ENCODE results near the gene TXN2.
A peak's percentile ranks its signal among the peaks of the same experiment; 100 is the strongest.

TXN2 gene

GRCh38 chr22:36506637-36507517, 25.4 kb upstream of the TXN2 start, which contains the start of gene FOXRED2:
FOXRED2 (minus strand) TSS chr22:36507040; CDS start chr22:36506422, 618 bp downstream.
- no peaks in the 10 kb centered on the region for H3K9me3 Mint-ChIP-seq
- ATAC-seq (ENCODE audit: low read depth) (peak; percentile 98), DNase-seq (ENCODE audit: low spot score in 2 of 2) (peak; percentile 89 to 90)
- H3K27me3 Mint-ChIP-seq = no peaks in the 10 kb centered on the region
- H3K36me3 Mint-ChIP-seq = peaks cover 9% of the 10 kb centered on the region
- peak within 1 kb of the TSS; percentile 76 for H3K4me3 Mint-ChIP-seq
- peaks cover 6% of the 10 kb centered on the region for H3K4me1 Mint-ChIP-seq
- H3K27ac Mint-ChIP-seq = no peak within 1 kb of the TSS

DNA sequence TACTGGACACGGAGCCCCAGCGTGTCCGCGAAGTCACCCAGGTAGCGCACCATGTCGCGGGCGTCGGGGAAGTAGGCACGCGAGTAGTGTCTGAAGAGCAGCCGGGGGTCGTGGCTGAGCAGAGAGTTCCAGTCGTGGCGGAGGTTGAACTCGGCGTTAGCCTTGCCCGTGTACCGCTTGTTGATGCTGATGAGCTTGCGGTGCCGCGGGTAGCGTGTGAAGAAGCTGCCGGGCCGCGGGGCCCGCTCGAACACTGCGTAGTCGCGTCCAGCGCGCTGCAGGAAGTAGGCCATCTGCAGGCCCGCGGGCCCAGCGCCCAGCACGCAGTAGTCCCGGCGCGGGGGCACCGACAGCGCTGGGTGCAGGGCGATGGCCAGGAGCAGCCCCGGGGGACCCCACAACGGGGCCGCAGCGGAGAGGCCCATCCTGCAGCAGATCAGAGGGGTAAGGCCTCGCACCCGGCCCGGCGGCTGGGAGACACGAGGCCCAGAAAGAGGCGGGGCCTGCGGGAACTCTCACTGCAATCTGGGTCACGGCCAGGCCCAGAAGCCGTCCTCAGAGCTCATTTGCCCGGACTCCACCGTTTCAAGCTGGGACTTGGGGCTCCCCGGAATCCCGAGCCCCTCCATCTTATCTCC, 24.7 kb upstream of the TXN2 start:
- H3K4me3 Mint-ChIP-seq = peak overlapping the region; percentile 29
- H3K27me3 Mint-ChIP-seq = no peaks in the 10 kb centered on the region

GRCh38 chr22:36497910-36498665, 16.6 kb upstream of the TXN2 start:
- Mint-ChIP-seq H3K4me1 (peaks cover 8% of the 10 kb centered on the region), H3K4me3 (no peak overlapping the region), H3K9me3 (no peaks in the 10 kb centered on the region), H3K27ac (no peak overlapping the region), H3K36me3 (no peaks in the 10 kb centered on the region), H3K27me3 (no peaks in the 10 kb centered on the region)
- DNase-seq (ENCODE audit: low spot score in 2 of 2) (no peak), ATAC-seq (ENCODE audit: low read depth) (no peak)

More for the DNA sequence above, 24.7 kb upstream of the TXN2 start:
- no peak for DNase-seq (ENCODE audit: low spot score in 2 of 2)
- Mint-ChIP-seq H3K36me3 (peaks cover 3% of the 10 kb centered on the region), H3K4me1 (peaks cover 4% of the 10 kb centered on the region), H3K27ac (no peak overlapping the region), H3K9me3 (no peaks in the 10 kb centered on the region)
- no peak for ATAC-seq (ENCODE audit: low read depth)

GRCh38 chr22:36493690-36494110, 12.3 kb upstream of the TXN2 start:
- no peaks in the 10 kb centered on the region for H3K27me3 Mint-ChIP-seq

DNA sequence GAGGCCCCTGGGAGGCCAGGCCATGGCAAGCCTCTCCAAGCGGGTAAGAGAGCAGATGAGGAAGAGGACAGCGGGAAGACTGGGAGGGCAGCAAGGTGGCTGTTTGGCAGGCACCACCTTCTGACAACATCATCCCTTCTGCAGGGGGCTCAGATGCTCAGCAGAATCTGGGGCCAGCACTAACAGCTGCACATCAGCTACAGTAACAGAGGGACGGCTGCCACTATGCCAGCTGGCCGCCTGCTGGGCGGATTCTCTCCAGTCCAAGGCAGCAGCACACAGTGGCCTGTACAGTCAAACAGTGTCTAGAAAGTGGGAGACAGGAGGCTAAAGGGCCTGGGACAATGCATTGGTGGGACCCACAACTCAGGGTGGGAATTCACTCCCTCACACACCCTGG, 10.7 kb upstream of the TXN2 start:
- Mint-ChIP-seq H3K4me1 (peaks cover 12% of the 10 kb centered on the region), H3K36me3 (no peaks in the 10 kb centered on the region), H3K27me3 (no peaks in the 10 kb centered on the region), H3K27ac (peak overlapping the region; percentile 78), H3K4me3 (peak overlapping the region; percentile 12), H3K9me3 (no peaks in the 10 kb centered on the region)
- ATAC-seq (ENCODE audit: low read depth) = no peak
- DNase-seq (ENCODE audit: low spot score in 2 of 2) = no peak

More at GRCh38 chr22:36493690-36494110, 12.3 kb upstream of the TXN2 start:
- no peaks in the 10 kb centered on the region for H3K36me3 Mint-ChIP-seq
- no peaks in the 10 kb centered on the region for H3K9me3 Mint-ChIP-seq
- ATAC-seq (ENCODE audit: low read depth) (peak; percentile 88), DNase-seq (ENCODE audit: low spot score in 2 of 2) (peak; percentile 54 to 72)
- H3K4me1 Mint-ChIP-seq = peaks cover 12% of the 10 kb centered on the region
- H3K4me3 Mint-ChIP-seq = peak overlapping the region; percentile 71
- peak overlapping the region; percentile 81 for H3K27ac Mint-ChIP-seq

DNA sequence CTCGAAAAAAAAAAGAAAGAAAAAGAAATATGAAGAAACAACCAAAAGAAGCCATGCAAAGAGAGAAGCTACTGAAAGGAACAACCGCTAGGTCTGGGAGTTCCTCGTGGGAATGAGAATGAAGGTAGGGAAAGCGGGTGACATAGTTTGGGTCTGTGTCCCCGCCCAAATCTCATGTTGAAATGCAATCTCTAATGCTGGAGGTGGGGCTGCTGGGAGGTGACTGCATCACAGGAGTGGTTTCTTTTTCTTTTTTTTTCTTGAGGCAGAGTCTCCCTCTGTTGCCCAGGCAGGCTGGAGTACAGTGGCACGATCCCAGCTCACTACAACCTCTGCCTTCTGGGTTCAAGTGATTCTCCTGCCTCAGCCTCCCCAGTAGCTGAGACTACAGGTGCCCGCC, 9.7 kb upstream of the TXN2 start:
- ATAC-seq (ENCODE audit: low read depth) = no peak
- no peaks in the 10 kb centered on the region for H3K36me3 Mint-ChIP-seq
- H3K27ac Mint-ChIP-seq = no peak overlapping the region

DNA sequence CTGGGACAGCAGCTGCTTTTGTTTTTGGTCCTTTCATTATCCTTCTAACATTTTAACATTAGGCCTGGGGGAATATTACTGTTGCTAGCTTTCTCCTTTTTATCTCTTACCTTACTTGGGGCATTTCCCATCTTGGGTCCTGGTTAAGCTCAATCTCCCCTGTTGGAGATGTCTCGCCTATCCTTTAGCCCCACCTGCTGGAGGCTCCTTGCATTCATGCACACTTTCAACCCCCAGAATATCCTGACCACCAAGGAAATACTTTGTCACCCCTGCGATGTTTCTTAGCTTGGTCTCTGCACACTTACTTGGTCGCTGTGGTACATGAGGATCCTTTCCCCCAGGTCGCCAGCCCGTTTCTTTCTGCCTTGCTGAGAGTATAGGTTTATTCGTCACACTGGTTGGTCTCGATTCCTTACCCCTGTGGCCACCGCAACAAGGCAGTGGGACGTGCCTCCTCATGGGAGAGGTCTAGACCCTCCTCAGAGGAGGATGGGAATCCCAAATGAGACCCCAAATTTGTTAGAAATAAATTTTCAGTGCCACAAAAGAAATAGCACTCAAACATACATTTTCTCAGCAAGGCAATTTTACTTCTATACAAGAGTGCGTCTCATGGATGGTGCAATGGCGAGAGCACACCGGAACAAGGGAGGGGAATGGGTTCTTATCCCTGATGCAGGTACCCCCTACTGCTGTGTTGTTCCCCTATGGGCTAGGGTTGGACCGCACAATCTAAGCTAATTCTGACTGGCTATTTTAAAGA, 5.4 kb upstream of the TXN2 start:
- no peak overlapping the region for H3K27ac Mint-ChIP-seq
- H3K27me3 Mint-ChIP-seq = no peaks in the 10 kb centered on the region

More for the DNA sequence above, 9.7 kb upstream of the TXN2 start:
- DNase-seq (ENCODE audit: low spot score in 2 of 2) = no peak
- H3K27me3 Mint-ChIP-seq = no peaks in the 10 kb centered on the region
- no peaks in the 10 kb centered on the region for H3K9me3 Mint-ChIP-seq
- H3K4me3 Mint-ChIP-seq = no peak overlapping the region
- H3K4me1 Mint-ChIP-seq = peaks cover 15% of the 10 kb centered on the region

DNA sequence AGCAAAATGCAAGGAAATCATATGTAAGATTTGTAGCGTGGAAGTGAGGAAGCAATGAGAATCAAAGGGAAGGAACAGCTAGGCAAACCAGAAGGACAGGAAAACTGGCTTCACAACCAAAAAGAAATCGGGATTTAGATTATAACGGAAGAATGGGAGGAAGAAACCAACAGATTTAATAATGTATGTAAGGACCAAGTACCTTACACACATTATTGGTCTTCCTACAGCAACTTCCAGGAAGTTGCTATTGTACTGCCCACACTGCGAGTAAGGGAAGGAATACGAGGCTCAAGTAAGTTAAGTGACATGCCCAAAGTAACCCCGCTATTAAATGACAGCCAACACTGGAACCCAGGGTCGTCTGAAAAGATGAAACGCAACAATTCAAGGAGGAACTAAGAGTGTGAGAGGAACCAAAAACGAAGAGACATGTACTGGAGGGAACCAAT, 473 bp downstream of the TXN2 start:
- H3K27me3 Mint-ChIP-seq = no peaks in the 10 kb centered on the region
- H3K9me3 Mint-ChIP-seq = no peaks in the 10 kb centered on the region
- H3K27ac Mint-ChIP-seq = peak overlapping the region; percentile 97
- H3K4me1 Mint-ChIP-seq = peaks cover 18% of the 10 kb centered on the region
- ATAC-seq (ENCODE audit: low read depth) (no peak), DNase-seq (ENCODE audit: low spot score in 2 of 2) (no peak)
- peaks cover 10% of the 10 kb centered on the region for H3K36me3 Mint-ChIP-seq
- peak overlapping the region; percentile 95 for H3K4me3 Mint-ChIP-seq

More for the DNA sequence above, 5.4 kb upstream of the TXN2 start:
- Mint-ChIP-seq H3K36me3 (no peaks in the 10 kb centered on the region), H3K4me1 (peaks cover 10% of the 10 kb centered on the region), H3K9me3 (no peaks in the 10 kb centered on the region), H3K4me3 (no peak overlapping the region)
- no peak for ATAC-seq (ENCODE audit: low read depth)
- DNase-seq (ENCODE audit: low spot score in 2 of 2) = peak; percentile 62 to 65

DNA sequence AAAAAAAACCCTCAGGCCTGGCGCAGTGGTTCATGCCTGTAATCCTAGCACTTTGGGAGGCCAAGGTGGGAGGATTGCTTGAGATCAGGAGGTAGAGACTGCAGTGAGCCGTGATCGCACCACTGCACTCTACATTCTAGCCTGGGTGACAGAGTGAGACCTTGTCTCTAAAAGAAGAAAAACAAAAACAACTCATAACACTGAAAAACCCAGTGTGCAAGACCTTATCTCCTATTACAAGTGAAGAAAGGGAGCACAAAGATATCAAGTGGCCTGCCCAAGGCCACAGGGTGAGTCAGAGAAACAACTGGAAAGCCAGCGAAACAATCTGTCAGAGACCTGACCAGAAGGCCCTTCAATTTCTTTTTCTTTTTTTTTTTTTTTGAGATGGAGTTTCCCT, 2.5 kb downstream of the TXN2 start:
- no peak overlapping the region for H3K27ac Mint-ChIP-seq
- H3K4me3 Mint-ChIP-seq = no peak overlapping the region

GRCh38 chr22:36475341-36475740, 6.1 kb downstream of the TXN2 start:
- Mint-ChIP-seq H3K27ac (no peak overlapping the region), H3K36me3 (peaks cover 26% of the 10 kb centered on the region), H3K9me3 (no peaks in the 10 kb centered on the region), H3K27me3 (no peaks in the 10 kb centered on the region), H3K4me3 (no peak overlapping the region), H3K4me1 (peaks cover 5% of the 10 kb centered on the region)
- ATAC-seq (ENCODE audit: low read depth) (no peak), DNase-seq (ENCODE audit: low spot score in 2 of 2) (no peak)

More for the DNA sequence above, 2.5 kb downstream of the TXN2 start:
- H3K9me3 Mint-ChIP-seq = no peaks in the 10 kb centered on the region
- peaks cover 18% of the 10 kb centered on the region for H3K4me1 Mint-ChIP-seq
- peaks cover 15% of the 10 kb centered on the region for H3K36me3 Mint-ChIP-seq
- H3K27me3 Mint-ChIP-seq = no peaks in the 10 kb centered on the region
- no peak for DNase-seq (ENCODE audit: low spot score in 2 of 2)
- ATAC-seq (ENCODE audit: low read depth) = no peak

DNA sequence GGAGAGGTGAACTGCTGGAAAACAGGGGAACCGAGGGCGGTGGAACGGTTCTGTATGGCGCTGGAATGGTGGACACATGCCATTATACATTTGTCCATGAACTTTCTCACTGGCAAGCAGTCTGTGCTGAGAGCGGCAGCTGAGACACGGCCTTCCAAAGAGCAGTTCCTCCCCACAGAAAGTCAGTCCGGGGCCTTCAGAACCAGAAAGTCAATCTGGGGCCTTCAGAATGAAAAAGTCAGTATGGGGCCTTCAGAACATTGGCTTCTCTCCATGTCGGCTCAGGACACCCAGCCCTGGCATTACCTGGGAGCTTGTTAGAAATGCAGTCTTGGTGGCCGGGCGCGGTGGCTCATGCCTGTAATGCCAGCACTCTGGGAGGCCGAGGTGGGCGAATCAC, 8.8 kb downstream of the TXN2 start:
- Mint-ChIP-seq H3K36me3 (peaks cover 26% of the 10 kb centered on the region), H3K27ac (peak overlapping the region; percentile 3), H3K4me1 (peaks cover 8% of the 10 kb centered on the region), H3K27me3 (no peaks in the 10 kb centered on the region), H3K4me3 (no peak overlapping the region), H3K9me3 (no peaks in the 10 kb centered on the region)
- ATAC-seq (ENCODE audit: low read depth) (no peak), DNase-seq (ENCODE audit: low spot score in 2 of 2) (no peak)

- Mint-ChIP-seq H3K36me3 (peaks cover 21% of the 10 kb centered on the region), H3K4me3 (no peak overlapping the region), H3K9me3 (no peaks in the 10 kb centered on the region), H3K27me3 (no peaks in the 10 kb centered on the region), H3K27ac (no peak overlapping the region), H3K4me1 (peaks cover 11% of the 10 kb centered on the region)
- ATAC-seq (ENCODE audit: low read depth) (no peak), DNase-seq (ENCODE audit: low spot score in 2 of 2) (no peak)
Measured at GRCh38 chr22:36471341-36471821, 10.1 kb downstream of the TXN2 start.

GRCh38 chr22:36470994-36471331, 10.5 kb downstream of the TXN2 start:
- H3K27ac Mint-ChIP-seq = no peak overlapping the region
- no peak overlapping the region for H3K4me3 Mint-ChIP-seq
- no peaks in the 10 kb centered on the region for H3K9me3 Mint-ChIP-seq
- ATAC-seq (ENCODE audit: low read depth) = no peak
- DNase-seq (ENCODE audit: low spot score in 2 of 2) = no peak
- H3K36me3 Mint-ChIP-seq = peaks cover 19% of the 10 kb centered on the region
- no peaks in the 10 kb centered on the region for H3K27me3 Mint-ChIP-seq
- peaks cover 11% of the 10 kb centered on the region for H3K4me1 Mint-ChIP-seq

Measured in memory B cell (primary cell).